ENCODE results near the gene CADPS.
"Not testable (repeated sequence)": the region's sequence is repeated elsewhere in the genome, so short reads cannot be mapped to it uniquely, and the experiment has no call there.

The CADPS gene

GRCh38 chr3:62601238-62602070, 273.8 kb downstream of the CADPS start:
- DNase-seq, result peak in 3 of 56 donors; percentile 10 to 32 (median 24)

GRCh38 chr3:62600033-62600432, 275.2 kb downstream of the CADPS start:
- no peak for DNase-seq

- no peak for DNase-seq
Observed at GRCh38 chr3:62597491-62597890, 277.7 kb downstream of the CADPS start.

- DNase-seq, result no peak
Observed at GRCh38 chr3:62592408-62592807, 282.8 kb downstream of the CADPS start.

- DNase-seq, result peak in 1 of 56 donors; percentile 15
Observed at GRCh38 chr3:62589078-62589477, 286.1 kb downstream of the CADPS start.

- DNase-seq, result no peak
Observed at GRCh38 chr3:62587579-62588031, 287.6 kb downstream of the CADPS start.

- DNase-seq, result no peak
Observed at GRCh38 chr3:62587169-62587568, 288.0 kb downstream of the CADPS start.

- no peak for DNase-seq
Observed at GRCh38 chr3:62586356-62586755, 288.9 kb downstream of the CADPS start.

GRCh38 chr3:62585861-62586260, 289.4 kb downstream of the CADPS start:
- no peak for DNase-seq

GRCh38 chr3:62584636-62585035, 290.6 kb downstream of the CADPS start:
- peak in 17 of 56 donors; percentile 3 to 54 (median 17) for DNase-seq

- DNase-seq, result no peak
Observed at GRCh38 chr3:62582495-62583172, 292.6 kb downstream of the CADPS start.

GRCh38 chr3:62580485-62580884, 294.7 kb downstream of the CADPS start:
- not testable (repeated sequence) for DNase-seq

- no peak for DNase-seq
Observed at GRCh38 chr3:62577153-62577552, 298.1 kb downstream of the CADPS start.

- DNase-seq, result no peak
Observed at GRCh38 chr3:62574266-62574898, 300.8 kb downstream of the CADPS start.

- no peak for DNase-seq
Observed at GRCh38 chr3:62571916-62572315, 303.3 kb downstream of the CADPS start.

GRCh38 chr3:62570888-62571287, 304.3 kb downstream of the CADPS start:
- no peak for DNase-seq

GRCh38 chr3:62569609-62570008, 305.6 kb downstream of the CADPS start:
- no peak for DNase-seq

GRCh38 chr3:62567097-62568021, 307.9 kb downstream of the CADPS start:
- DNase-seq, result peak in 5 of 56 donors; percentile 2 to 35 (median 14)

GRCh38 chr3:62566022-62566557, 309.1 kb downstream of the CADPS start:
- no peak for DNase-seq

GRCh38 chr3:62562596-62562995, 312.6 kb downstream of the CADPS start:
- no peak for DNase-seq

- DNase-seq, result no peak
Observed at GRCh38 chr3:62562017-62562416, 313.2 kb downstream of the CADPS start.
